Pulmonary artery endothelial cell (primary cell): ENCODE data around the gene NPHP1. TPM values are rescaled to one million over a fixed set of nuclear protein-coding genes. Genes with fewer than 3 reads are reported as not detected.
A peak's percentile ranks its signal among the peaks of the same experiment; 100 is the strongest.
"Not testable (repeated sequence)": the region's sequence is repeated elsewhere in the genome, so short reads cannot be mapped to it uniquely, and the experiment has no call there.

Experiments
- DNase-seq: peaks from one replicate; pipeline ENCODE4 v3.0.0-alpha.2; 2011; ENCODE audit warnings: low read depth, low spot score
- total RNA-seq: library from RNA; depleted of rRNA; stranded (reverse); fragments of >200 nt; gene quantifications from 2 replicates; pipeline ENCODE4 v1.2.3, GENCODE V29; 2014

The NPHP1 gene
- total RNA-seq, 1 donor from 2014 or later: 4.8 TPM

DNA sequence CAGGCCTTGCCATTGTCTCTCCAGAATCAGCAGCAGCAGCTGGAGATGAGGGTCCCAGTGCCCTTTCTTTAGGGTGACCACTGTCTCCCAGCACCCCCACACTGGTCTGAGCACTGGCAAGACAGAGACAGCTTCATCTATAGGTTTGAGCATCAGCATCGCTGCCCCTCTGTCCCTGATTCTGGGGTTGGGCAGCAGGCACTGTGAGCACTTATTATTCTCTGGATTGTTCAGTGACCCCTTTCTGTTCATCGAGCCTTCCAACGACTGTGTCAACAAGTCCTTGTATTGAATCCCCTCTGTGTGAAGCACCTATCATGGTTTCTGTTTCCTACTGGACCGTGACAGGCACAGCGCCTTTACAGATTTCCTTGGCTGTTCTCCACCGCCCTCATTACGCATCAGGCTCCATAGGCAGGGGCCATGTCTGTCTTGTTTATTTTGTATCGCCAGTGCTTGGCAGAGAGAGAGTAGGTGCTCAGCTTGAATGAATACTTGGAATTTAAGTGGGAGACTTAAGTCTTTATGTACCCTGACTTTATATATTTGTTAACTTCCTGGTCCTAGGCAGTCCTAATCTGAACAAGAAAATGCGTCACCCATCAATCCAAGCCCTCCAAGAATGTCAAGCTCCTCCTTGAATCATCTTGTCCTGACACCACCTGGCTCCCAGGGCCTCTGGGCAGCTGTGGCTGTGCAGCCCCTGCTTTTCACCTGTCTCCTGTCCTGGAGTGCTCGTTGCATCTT, 100.6 kb downstream of the NPHP1 start:
- no peak for DNase-seq

DNA sequence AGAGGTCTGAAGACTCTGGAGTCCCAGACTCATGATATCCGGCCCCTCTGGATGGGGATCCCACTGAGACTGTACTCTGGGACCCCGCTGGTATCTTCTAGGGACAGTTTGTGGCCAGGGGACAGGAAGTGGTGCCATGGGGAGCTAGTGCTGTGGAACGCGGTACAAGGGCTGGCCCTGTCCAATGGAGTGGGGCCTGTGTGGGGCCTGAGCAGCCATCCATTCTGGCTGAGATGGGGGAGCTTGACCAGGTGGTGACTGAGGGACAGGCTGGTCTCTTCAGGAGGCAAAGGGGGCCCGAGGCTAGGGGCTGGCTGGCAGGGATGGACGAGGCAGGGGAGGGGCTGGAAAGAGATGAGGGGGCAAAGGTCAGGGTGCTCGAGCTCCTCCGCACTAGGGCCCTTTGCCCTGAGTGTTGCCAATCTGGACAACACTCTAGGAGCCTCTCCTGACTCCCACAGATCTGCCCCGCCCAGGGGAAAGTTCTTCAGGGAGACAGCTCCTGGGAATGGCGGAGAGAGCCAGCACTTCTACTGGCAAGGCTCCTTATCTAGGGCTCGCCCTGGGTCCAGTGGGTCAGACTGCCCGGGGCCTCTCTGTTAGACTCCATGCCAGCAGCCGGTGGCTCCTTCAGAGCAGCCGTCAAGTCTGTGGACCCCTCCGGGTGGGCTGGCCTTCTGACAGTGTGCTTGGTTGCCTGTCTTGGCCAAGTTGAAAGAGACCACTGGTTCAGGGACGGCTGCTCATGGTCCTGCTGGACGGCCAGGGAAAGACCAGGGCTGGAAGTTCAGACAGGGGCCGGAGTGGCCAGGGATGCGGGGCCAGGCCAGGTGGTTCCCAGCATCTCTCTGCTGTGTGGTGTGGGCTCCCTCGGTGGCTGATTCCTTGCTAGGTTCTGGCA, 101.5 kb downstream of the NPHP1 start:
- no peak for DNase-seq

DNA sequence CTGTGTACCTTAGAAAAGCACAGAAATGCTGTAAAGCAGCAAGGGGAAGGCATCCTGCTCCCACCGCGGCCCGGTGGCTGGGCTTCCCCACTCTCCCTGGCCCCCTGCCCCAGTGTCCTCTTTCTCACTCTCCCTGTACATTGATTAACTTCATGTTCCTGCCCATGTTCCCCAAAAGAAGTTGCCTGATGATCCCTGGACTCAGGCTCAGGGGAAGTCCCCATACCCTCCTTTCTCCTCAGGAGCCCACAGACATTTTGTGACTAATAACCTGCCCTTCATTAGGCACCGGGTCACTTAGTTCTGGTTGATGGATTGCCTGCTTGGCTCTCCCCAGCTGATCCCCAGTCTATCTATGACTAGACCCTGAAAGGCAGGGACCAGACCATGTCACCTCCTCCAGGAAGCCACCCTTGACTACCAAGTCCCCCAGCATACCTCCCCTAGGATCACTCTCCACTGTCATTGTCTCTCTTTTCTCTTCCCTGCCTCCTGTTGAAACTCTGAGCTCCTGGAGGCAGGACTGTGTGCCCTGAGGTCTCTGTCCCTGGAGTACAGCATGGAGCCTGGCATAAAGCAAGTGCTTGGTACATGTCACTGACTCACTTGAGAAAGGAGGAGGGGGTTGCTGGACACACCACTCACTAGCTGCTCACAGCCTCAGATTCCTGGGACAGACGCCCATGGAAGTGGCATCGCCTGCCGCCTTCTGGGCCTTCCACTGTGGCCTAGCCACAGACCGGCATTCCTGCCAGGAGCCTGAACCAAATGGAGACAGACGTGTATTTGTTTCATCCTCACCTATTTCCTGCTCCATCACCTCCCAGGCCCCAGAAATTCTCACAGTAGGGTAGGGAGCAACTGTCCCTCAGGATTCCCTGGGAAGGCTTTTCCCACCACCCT, 102.7 kb downstream of the NPHP1 start:
- DNase-seq: no peak

DNA sequence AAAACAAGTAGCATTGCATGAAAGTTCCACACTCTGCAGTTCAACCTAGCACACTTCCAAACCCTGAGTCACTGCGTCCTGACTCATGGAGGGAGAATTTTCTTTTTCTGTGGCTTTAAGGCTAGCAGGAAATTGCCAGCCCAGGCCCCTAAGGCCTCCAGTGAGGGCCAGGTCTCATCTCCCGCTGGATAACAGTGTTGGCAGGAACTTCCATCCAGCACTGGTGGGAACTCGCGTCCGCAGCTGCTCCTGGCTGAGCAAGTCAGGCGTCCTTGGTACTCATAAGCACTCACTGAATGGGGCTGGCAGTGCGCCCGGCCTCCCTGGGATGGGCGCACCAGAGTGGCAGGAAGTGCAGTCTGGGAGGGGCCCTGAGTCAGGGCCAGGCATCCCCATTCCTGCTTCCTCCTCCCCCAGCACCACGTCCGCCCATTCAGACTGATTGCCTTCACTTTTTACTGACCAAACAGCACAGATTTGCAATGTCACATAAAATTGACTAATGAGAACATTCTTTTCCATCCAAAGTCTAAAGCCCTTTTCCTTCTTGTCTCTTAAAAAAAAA, 103.5 kb downstream of the NPHP1 start:
- DNase-seq: peak; percentile 99

DNA sequence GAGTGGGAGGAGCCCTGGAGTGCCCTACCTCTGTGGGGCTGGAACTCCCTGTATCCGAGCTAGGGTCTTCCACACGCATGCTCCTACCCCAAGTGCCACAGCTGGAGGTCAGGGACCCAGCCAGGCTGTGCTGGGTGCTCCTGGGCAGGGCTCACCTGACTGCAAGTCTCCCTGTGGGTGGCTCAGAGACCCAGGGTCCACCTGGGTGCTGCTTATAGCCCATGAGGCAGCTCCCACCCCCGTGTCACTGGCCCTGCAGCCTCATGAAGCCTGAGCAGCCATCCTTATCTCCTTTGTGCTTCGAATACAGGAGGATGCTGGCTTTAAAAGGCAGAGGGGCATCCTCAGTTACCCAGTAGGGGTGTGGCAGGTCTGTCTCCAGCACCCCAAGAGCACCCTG, 103.9 kb downstream of the NPHP1 start:
- not testable (repeated sequence) for DNase-seq

DNA sequence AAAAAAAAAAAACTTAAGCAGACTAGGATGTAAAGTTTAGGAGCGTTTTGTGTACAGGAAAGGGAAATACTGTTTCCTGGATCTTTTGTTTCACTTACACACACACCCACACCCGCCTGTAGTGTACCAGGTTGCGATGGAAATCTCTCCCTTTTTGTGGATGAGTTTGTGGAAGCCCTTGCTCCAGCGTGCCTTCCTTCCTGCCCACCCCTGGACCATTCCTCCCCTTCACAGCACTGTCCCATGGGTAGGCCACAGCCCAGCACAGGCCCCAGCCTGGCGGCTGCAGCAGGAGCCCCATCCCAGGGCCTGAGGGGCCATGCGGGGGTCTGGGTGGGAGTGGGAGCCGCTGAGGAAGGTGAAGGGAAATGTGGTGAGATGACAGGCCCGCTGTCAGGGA, 104.3 kb downstream of the NPHP1 start:
- DNase-seq: no peak

DNA sequence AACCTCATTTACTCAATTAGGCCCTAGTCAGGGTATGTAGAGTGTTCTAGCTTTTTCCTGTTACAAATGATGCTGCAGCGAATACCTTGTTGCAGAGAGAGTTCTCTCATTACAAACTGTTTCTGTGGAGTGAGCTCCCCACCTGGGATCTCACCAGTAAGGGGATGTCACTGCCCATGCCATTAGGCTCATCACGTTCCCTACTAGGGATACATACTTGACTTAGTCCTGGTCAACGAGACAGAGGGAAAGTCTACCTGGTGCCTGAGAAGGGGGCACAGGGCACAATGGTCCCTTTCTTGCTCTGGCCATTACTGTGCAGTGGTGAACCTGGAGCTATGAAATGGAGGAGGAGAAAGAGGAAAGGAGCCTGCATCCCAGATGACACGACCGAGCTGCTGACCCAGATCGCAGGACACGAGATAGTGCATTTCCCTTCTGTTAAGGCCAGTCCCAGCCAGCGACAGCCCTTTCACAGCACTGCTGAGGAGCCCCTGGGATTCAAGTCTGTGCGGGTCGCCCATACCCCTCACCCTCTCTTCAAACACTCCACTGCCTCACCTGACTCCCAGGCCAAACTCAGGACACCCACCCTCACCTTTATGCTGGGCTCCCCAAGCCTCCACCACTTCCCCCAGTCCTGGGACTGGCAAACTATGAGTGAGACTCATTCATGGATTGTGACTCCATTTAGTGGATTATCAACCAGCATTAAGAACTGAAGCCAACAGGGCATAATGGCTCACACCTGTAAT, 105.2 kb downstream of the NPHP1 start:
- no peak for DNase-seq

DNA sequence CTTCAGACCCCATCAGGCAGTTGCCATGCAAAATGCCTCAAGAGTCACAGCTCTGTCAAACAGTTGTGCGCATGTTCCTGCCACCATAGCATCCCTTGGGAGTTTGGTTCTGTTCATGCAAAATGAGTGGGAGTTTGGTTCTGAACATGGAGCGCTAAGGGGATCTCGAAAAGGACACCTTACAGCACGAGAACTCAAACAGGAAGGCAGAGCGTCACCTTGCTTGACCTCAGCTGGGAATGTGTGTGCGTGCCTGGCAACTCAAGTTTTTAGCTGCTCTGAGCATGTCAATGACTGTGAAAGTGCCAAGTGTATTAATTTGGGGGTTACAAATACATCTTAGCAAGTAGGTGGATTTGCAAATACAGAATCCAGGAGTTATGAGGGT, 105.8 kb downstream of the NPHP1 start:
- no peak for DNase-seq

DNA sequence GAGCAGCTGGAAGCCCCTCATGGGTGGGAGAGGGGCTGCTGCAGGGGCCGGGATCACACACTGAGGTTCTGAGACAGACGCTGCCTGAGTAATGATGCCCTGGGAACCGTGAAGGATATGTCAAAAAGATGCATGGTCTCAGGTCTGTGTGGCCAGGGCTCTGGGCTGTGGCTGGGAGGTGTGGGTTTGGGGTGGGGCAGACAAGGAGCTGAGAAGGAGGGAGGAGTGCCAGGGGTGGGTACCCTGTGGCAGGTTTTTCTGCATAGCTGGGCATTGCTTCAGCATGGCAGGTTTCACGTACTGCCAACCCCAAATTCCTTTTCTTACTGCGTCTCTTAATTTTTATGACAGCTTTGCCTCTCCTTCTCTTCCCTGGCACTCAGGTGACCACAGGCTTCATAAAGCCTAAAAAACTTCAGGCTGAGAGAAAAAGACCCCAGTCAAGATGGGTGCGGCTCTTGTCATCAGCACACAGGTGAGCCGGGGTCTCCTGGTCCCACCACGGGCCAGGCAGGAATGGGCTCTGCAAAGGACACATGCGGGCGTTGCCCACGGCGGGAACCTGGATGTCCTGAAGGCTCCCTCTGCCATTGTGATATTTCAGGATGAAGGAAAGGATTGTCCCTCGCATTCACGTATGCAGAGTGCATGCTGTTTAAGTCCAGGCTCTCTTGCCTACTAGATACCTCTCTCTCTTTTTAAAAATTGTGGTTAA, 107.2 kb downstream of the NPHP1 start:
- no peak for DNase-seq

DNA sequence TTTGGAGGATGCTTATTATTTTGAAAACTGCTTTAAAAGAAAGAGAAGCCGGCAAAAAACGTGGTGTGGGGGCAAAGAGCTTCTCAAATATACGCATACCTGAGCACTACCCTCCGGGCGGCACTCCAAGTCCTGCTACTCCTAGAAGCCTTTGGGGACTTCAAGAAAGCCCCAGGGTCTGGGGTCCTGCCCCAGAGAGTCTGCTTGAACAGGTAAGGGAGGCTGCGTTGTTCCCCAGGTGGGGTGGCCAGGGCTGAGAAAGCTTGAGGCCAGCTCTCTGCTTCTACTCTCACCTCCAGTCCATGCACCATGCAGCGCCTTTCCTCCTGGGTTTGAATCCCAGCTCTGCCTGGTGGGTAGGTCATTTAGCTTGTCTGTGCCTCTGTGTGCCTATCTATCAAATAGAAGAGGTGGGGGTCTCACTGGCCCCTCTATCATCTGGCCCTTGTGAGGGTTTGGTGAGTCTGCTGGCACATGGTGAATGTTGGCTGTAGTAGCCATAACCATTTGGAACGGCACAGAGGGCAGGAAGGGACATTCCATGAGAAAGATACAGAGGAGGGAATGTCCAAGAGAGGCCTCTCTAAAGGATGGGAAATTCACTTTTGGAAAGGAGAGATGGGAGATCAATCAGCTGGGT, 108.7 kb downstream of the NPHP1 start:
- no peak for DNase-seq

DNA sequence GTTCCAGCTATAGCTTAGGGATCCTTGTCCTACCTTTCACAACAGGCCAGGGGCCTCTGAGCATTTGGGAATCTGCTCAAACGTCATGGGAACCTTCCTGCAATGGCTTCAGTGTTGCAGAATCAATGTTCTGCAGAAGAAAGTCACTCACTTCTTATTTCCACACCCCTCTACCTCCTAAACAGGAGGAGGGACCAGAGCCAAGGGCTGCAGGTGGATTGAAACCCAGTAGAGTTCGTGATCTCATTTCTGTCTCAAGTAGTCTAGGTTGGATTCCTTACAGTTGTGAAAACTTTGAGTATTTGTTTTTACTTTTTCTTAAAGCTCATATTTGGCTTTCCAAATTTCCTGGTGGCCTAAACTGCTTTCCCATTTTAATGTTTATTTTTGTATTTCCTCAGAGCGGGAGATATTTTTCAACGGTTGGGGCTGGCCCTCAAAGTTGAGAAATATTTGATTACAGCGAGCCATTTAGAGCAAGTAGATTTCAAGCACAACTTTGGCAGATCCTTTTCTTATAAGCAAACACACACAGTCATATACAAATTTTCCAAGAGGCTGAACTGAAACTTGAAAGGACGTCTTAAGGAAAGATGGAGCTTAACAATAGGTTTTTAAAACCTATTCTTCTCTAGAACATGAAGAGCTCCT, 109.8 kb downstream of the NPHP1 start:
- not testable (repeated sequence) for DNase-seq

DNA sequence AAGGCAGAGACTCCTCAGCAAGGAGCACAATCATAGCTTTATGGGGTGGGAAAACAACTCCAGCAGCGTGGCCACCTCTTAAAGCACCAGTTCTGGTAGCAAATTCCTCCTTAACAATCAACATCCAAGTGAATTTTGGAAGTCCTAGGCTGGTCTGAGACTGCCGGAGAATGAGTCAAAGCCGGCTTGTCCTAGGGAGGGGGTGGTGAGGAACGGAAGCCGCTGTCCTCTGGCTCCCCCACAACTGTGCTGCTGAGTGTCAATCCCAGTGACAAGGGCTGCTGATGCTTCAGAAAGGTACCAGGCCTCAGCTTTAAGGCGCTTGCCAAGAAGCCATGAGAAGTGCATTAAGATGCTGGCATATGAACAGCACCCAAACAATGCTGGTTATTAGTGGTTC, 110.9 kb downstream of the NPHP1 start:
- DNase-seq: not testable (repeated sequence)

DNA sequence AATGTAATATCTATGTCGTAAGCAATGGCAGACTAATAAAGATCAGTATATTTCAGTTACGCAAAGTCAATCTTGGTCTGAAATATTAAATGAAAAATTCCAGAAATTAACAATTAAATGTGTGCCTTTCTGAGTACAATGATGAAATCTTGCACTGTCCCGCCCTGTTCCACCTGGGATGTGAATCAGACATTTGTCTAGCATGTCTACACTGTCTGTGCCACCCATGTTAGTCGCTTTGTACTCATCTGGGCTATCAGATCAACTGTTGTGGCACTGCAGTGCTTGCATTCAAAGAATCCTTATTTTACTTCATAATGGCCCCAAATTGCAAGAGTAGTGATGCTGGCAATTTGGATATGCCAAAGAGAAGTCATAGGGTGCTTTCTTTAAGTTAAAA, 114.6 kb downstream of the NPHP1 start:
- DNase-seq: not testable (repeated sequence)

DNA sequence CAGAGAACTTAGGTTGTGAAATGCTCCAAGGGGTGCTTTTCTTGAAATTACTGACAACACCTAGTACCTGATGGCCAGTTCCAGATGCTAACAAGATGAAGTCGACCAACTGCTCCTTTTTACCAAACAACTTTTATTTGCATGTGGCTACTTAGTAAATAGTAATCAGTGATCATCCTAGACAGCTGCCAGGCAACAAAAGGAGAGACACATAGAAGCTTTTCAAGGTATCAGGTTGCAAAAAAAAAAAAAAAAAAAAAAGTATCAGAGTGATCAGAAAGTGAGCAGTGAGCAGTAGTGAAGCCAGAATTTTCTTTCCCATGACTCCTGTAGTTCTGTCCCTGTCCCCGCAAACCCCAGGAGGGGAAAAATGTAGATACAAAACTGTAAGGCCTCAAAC, 121.1 kb downstream of the NPHP1 start:
- DNase-seq: not testable (repeated sequence)

DNA sequence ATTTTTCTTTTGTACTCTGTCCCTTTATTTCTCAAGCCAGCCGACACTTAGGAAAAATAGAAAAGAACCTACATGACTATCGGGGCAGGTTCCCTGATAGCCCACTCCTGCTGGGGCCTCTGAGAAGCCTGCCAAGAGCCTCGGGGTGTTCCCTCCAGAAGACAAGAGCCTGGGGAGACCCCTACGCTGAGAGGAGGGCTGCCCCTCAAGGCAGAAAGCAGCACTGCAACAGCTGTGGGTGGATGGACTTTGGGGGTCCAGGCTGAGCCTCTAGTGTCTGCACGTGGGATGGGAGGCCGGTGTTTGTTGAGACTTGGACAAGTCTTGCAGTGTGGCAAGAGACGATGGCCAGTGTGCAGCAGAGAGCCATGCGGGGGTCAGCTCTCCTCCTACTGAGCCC, 121.7 kb downstream of the NPHP1 start:
- not testable (repeated sequence) for DNase-seq

DNA sequence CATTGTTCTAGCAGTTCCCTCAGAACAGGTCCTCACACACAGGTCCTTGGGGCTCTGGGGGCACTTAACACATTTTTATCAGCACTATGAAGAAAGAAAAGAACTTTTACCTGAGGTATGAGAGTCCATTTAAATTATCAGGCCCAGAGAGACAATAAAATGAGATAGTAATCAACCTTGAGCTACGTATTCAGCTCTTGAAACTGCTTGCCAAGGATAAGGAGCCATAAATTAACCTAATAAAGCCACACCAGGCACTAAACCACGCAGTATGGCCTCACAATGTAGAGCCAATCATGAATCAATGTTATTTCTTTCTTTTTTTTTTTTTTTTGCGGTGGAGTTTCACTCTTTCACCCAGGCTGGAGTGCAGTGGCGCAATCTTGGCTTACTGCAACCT, 126.7 kb downstream of the NPHP1 start:
- not testable (repeated sequence) for DNase-seq

DNA sequence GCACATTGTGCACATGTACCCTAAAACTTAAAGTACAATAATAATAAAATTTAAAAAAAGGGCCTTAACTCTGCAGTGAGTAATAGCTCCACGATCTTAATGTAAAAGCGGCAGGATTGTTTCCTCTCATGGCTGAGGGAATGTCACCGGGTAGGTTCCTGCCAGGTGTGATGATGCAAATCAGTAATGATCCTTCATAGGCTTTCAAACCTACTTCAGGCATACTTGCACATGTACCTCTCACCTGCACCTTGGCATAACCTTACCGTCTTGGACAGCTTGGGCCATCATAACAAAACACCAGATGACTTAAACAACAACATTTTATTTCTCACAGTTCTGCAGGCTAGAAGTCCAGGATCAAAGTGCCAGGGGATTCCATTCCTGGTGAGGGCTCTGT, 128.9 kb downstream of the NPHP1 start:
- not testable (repeated sequence) for DNase-seq
